Upper lobe of left lung (tissue), 6 donors: ENCODE data around the gene ZNF488. TPM values are rescaled to one million over a fixed set of nuclear protein-coding genes. Genes with fewer than 3 reads are reported as not detected.

Experiments used
- ATAC-seq, 2 donors: fragments of 200-7000 bp; cut with Tn5 transposase; one replicate each; pipeline ENCODE4 v1.9.1; 2022; ENCODE audit warnings: mild to moderate bottlenecking in 2 of 2, moderate library complexity in 2 of 2; ENCODE audit not compliant: low FRiP score in 2 of 2
- DNase-seq, 2 donors: peaks; one replicate each; pipeline ENCODE4 v3.0.0-alpha.2; 2019 to 2020
- H3K27ac ChIP-seq, 4 donors: fragments of 200-600 bp; sonication (generic); one replicate each; pipeline ENCODE4 v1.5.1; 2016 to 2019
- H3K27me3 ChIP-seq, 4 donors: fragments of 200-600 bp; sonication (generic); one replicate each; pipeline ENCODE4 v1.5.1; 2017 to 2019
- H3K36me3 ChIP-seq, 4 donors: fragments of 200-600 bp; sonication (generic); one replicate each; pipeline ENCODE4 v1.5.1; 2016 to 2019
- H3K4me1 ChIP-seq, 4 donors: fragments of 200-600 bp; sonication (generic); one replicate each; pipeline ENCODE4 v1.5.1; 2018 to 2019
- H3K4me3 ChIP-seq, 4 donors: fragments of 200-600 bp; sonication (generic); one replicate each; pipeline ENCODE4 v1.5.1; 2017 to 2019; ENCODE audit warnings: mild to moderate bottlenecking in 2 of 4, moderate library complexity in 1 of 4
- H3K9me3 ChIP-seq, 4 donors: fragments of 200-600 bp; sonication (generic); one replicate each; pipeline ENCODE4 v1.5.1; 2018 to 2019
- CTCF ChIP-seq, 6 experiments: fragments of 450-650 bp in 4 of 6; fragments of 200-600 bp in 2 of 6; sonication (generic) in 2 of 6; IDR thresholded peaks; one replicate each; pipeline ENCODE4 v1.5.1; 2016 to 2019; ENCODE audit warnings: antibody characterized with exemption in 6 of 6
- EP300 ChIP-seq, 4 donors: sonication (generic); formaldehyde crosslinking; IDR thresholded peaks; one replicate each; pipeline ENCODE4 v1.5.1; 2017; ENCODE audit warnings: antibody characterized with exemption in 4 of 4, control low read depth in 2 of 4
- POLR2A ChIP-seq, 4 donors: fragments of 450-650 bp; IDR thresholded peaks; one replicate each; pipeline ENCODE4 v1.5.1; 2016 to 2017; ENCODE audit warnings: antibody characterized with exemption in 4 of 4, mild to moderate bottlenecking in 2 of 4
- POLR2AphosphoS5 ChIP-seq, 2 donors: sonication (generic); formaldehyde crosslinking; IDR thresholded peaks; one replicate each; pipeline ENCODE4 v1.5.1; 2017; ENCODE audit warnings: antibody characterized with exemption in 2 of 2
- WGBS, 2 donors: methylation state at CpG; one replicate each; pipeline ENCODE4 v1.1.5; 2017 to 2018; 5-methylcytosine and 5-hydroxymethylcytosine counted together
- total RNA-seq, 6 donors: library from RNA; depleted of rRNA in 4 of 6; stranded (reverse); fragments of >200 nt in 4 of 6; gene quantifications; one replicate each; pipeline versions ENCODE4 v1.1.0 to v1.2.1, GENCODE V29; 2016 to 2021
- donor health status: DM: no; HTN: no; CAD: no; lungs with moderate emphysema.
- donor health status: DM: no; HTN: yes; CAD: no; lungs with severe emphysema.

ZNF488 gene
- total RNA-seq, 6 donors from 2014 or later = 0.15 to 0.66 (median 0.28) TPM; not detected in 2

- TF ChIP-seq POLR2A (IDR thresholded peaks at IDR 0.05) (no peak), EP300 (IDR thresholded peaks at IDR 0.05) (no peak), POLR2AphosphoS5 (IDR thresholded peaks at IDR 0.05) (no peak), CTCF (IDR thresholded peaks at IDR 0.05) (no peak)
- no peak overlapping the region for H3K27ac ChIP-seq
- DNase-seq (no peak), ATAC-seq (no peak)
- no peaks in the 10 kb centered on the region for H3K9me3 ChIP-seq
- H3K4me1 ChIP-seq = no peaks in the 10 kb centered on the region
- WGBS, 2 donors = 75 to 80% methylated on average over 11 to 14 of the region's 14 CpGs
- no peaks in the 10 kb centered on the region for H3K36me3 ChIP-seq
- no peaks in the 10 kb centered on the region for H3K27me3 ChIP-seq
- no peak overlapping the region for H3K4me3 ChIP-seq
Observed at GRCh38 chr10:47413531-47414226, 29.6 kb upstream of the ZNF488 start.

GRCh38 chr10:47412869-47413268 is 28.8 kb upstream of the ZNF488 start:
- no peaks in the 10 kb centered on the region for H3K27me3 ChIP-seq
- no peaks in the 10 kb centered on the region for H3K36me3 ChIP-seq
- 60 to 92% methylated on average over 2 of the region's 2 CpGs for WGBS, 2 donors
- H3K4me3 ChIP-seq = no peak overlapping the region
- no peak for ATAC-seq
- no peaks in the 10 kb centered on the region for H3K9me3 ChIP-seq
- H3K4me1 ChIP-seq = no peaks in the 10 kb centered on the region
- H3K27ac ChIP-seq = no peak overlapping the region
- TF ChIP-seq CTCF (IDR thresholded peaks at IDR 0.05) (no peak), POLR2AphosphoS5 (IDR thresholded peaks at IDR 0.05) (no peak), POLR2A (IDR thresholded peaks at IDR 0.05) (no peak), EP300 (IDR thresholded peaks at IDR 0.05) (no peak)
- no peak for DNase-seq

- no peak overlapping the region for H3K27ac ChIP-seq
- DNase-seq (no peak), ATAC-seq (no peak)
- 86% methylated on average over 3 to 5 of the region's 5 CpGs for WGBS, 2 donors
- TF ChIP-seq EP300 (IDR thresholded peaks at IDR 0.05) (no peak), POLR2A (IDR thresholded peaks at IDR 0.05) (no peak), CTCF (IDR thresholded peaks at IDR 0.05) (no peak), POLR2AphosphoS5 (IDR thresholded peaks at IDR 0.05) (no peak)
- H3K36me3 ChIP-seq = no peaks in the 10 kb centered on the region
- no peaks in the 10 kb centered on the region for H3K4me1 ChIP-seq
- no peaks in the 10 kb centered on the region for H3K9me3 ChIP-seq
- no peak overlapping the region for H3K4me3 ChIP-seq
- no peaks in the 10 kb centered on the region for H3K27me3 ChIP-seq
Observed at GRCh38 chr10:47412177-47412730, 28.2 kb upstream of the ZNF488 start.

- Histone ChIP-seq H3K9me3 (no peaks in the 10 kb centered on the region), H3K27me3 (no peaks in the 10 kb centered on the region), H3K36me3 (no peaks in the 10 kb centered on the region), H3K27ac (no peak overlapping the region), H3K4me3 (no peak overlapping the region), H3K4me1 (no peaks in the 10 kb centered on the region)
- 77 to 90% methylated on average over 2 to 4 of the region's 4 CpGs for WGBS, 2 donors
- no peak for DNase-seq
- TF ChIP-seq CTCF (IDR thresholded peaks at IDR 0.05) = no peak
- TF ChIP-seq POLR2A (IDR thresholded peaks at IDR 0.05) = no peak
- TF ChIP-seq EP300 (IDR thresholded peaks at IDR 0.05) = no peak
- no peak for ATAC-seq
Observed at GRCh38 chr10:47410862-47411261, 26.8 kb upstream of the ZNF488 start.

GRCh38 chr10:47410271-47410670 is 26.2 kb upstream of the ZNF488 start:
- WGBS, 2 donors = 68 to 72% methylated on average over 4 of the region's 4 CpGs
- H3K9me3 ChIP-seq = no peaks in the 10 kb centered on the region
- no peak for ATAC-seq
- no peak overlapping the region for H3K27ac ChIP-seq
- DNase-seq = no peak
- no peaks in the 10 kb centered on the region for H3K27me3 ChIP-seq
- no peaks in the 10 kb centered on the region for H3K4me1 ChIP-seq
- TF ChIP-seq EP300 (IDR thresholded peaks at IDR 0.05) (no peak), POLR2A (IDR thresholded peaks at IDR 0.05) (no peak), CTCF (IDR thresholded peaks at IDR 0.05) (no peak), POLR2AphosphoS5 (IDR thresholded peaks at IDR 0.05) (no peak)
- no peaks in the 10 kb centered on the region for H3K36me3 ChIP-seq
- H3K4me3 ChIP-seq = no peak overlapping the region
